Right lobe of liver (tissue), 6 donors: Measurements from ENCODE around the gene JKAMP. TPM values are rescaled to one million over a fixed set of nuclear protein-coding genes. Genes with fewer than 3 reads are reported as not detected.
A peak's percentile ranks its signal among the peaks of the same experiment; 100 is the strongest.

ENCODE experiments used
- ATAC-seq, 4 donors: fragments of 200-7000 bp; cut with Tn5 transposase; one replicate each; pipeline ENCODE4 v1.9.1; 2020; ENCODE audit warnings: mild to moderate bottlenecking in 4 of 4, moderate library complexity in 4 of 4
- DNase-seq, 3 donors: peaks; one replicate each; pipeline ENCODE4 v3.0.0-alpha.2; 2020
- H3K27ac ChIP-seq, 3 donors: fragments of 200-600 bp; one replicate each; pipeline ENCODE4 v1.8.0; 2022
- H3K27me3 ChIP-seq, 2 donors: fragments of 200-600 bp; one replicate each; pipeline ENCODE4 v1.8.0; 2022
- H3K36me3 ChIP-seq, 4 donors: fragments of 200-600 bp; sonication (generic) in 1 of 4; one replicate each; pipeline versions ENCODE4 v1.5.1 to v1.8.0; 2017 to 2022; ENCODE audit warnings: control low read depth in 1 of 4
- H3K4me1 ChIP-seq, 4 donors: fragments of 200-600 bp; sonication (generic) in 1 of 4; one replicate each; pipeline versions ENCODE4 v1.5.1 to v1.8.0; 2017 to 2022; ENCODE audit warnings: control low read depth in 1 of 4
- H3K4me3 ChIP-seq, 3 donors: fragments of 200-600 bp; one replicate each; pipeline ENCODE4 v1.8.0; 2022
- H3K9me3 ChIP-seq, 4 donors: fragments of 200-600 bp; sonication (generic) in 1 of 4; one replicate each; pipeline versions ENCODE4 v1.5.1 to v1.8.0; 2017 to 2022; ENCODE audit warnings: control low read depth in 1 of 4
- POLR2A ChIP-seq: fragments of 450-650 bp; IDR thresholded peaks from one replicate; pipeline ENCODE4 v1.6.1; 2017; ENCODE audit warnings: antibody characterized with exemption, mild to moderate bottlenecking
- WGBS: methylation state at CpG from one replicate; pipeline ENCODE4 v1.1.6; 2018; ENCODE audit warnings: low coverage, low lambda C conversion rate; ENCODE audit not compliant: insufficient coverage; ENCODE audit errors: missing lambda C conversion rate; 5-methylcytosine and 5-hydroxymethylcytosine counted together
- intact Hi-C, 2 donors: fragments of 100-400 bp; cut with DNase I; formaldehyde crosslinking; loops; one replicate each; pipeline versions ENCODE4 v1.11.2 to v1.14.1; 2022
- total RNA-seq, 6 experiments: library from RNA; depleted of rRNA in 2 of 6; stranded (reverse); fragments of >200 nt in 2 of 6; fragmentation: NEBNext Ultra II Directional in 3 of 6; extraction: Animal tissue kit (Norgen Biotek cat#: 25700) in 3 of 6; gene quantifications; one replicate each; pipeline versions ENCODE4 v1.1.0 to v1.2.4, GENCODE V29; 2016 to 2023
- TF ChIP-seq, protein P1 (sequence below), 4 donors: fragments of 200-600 bp in 3 of 4; fragments of 450-650 bp in 1 of 4; IDR thresholded peaks; one replicate each; pipeline versions ENCODE4 v1.5.1 to v1.8.0; 2016 to 2022; ENCODE audit warnings: antibody characterized with exemption in 4 of 4, mild to moderate bottlenecking in 2 of 4
- donor health status: DM: no; HTN: yes; CAD: no.
- donor health status: DM: no; HTN: no; CAD: no.
- donor health status: DM: no; HTN: no; CAD: no.
- donor health status: DM: no; HTN: yes; CAD: no.
- donor health status: DM: no; HTN: yes; CAD: no.

The JKAMP gene
- total RNA-seq, 6 experiments from 2014 or later, result 15.3 to 32.3 (median 16.1) TPM

DNA sequence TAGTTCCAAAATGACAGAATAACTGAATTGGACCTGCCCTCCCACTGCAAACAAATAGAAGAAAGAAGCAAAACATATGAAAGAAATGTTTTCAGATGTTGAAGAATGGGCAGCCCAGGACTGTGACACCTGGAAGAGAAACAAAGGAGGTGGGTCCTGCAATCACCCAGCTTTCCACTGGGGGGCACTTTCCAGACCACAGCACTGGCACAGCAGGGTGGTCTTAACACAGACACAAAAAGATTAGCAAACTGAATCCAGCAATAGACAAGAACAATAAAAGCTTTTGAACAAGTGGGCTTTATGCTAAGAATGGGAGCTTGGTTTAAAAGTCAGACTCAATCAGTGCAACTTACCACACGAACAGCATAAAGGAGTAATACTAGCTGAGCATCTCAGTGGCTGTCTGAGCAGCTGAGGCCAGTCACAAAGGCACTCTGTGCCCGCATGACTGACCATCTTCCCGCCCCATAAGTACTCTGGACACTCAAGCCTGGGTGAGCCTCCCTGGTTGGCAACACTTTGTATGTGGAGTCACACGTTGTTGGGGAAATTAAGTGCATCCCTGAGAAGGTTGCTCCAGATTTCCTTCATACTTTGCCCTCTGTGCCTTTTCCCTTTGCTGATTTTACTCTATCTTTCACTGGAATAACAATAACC, 27.7 kb downstream of the JKAMP start:
- intact Hi-C loops, result no loop called here
- Histone ChIP-seq H3K9me3 (no peaks in the 10 kb centered on the region), H3K27ac (no peak overlapping the region), H3K4me1 (no peaks in the 10 kb centered on the region), H3K27me3 (no peaks in the 10 kb centered on the region), H3K4me3 (no peak overlapping the region), H3K36me3 (no peaks in the 10 kb centered on the region)
- no peak for DNase-seq
- TF ChIP-seq, protein P1, sequence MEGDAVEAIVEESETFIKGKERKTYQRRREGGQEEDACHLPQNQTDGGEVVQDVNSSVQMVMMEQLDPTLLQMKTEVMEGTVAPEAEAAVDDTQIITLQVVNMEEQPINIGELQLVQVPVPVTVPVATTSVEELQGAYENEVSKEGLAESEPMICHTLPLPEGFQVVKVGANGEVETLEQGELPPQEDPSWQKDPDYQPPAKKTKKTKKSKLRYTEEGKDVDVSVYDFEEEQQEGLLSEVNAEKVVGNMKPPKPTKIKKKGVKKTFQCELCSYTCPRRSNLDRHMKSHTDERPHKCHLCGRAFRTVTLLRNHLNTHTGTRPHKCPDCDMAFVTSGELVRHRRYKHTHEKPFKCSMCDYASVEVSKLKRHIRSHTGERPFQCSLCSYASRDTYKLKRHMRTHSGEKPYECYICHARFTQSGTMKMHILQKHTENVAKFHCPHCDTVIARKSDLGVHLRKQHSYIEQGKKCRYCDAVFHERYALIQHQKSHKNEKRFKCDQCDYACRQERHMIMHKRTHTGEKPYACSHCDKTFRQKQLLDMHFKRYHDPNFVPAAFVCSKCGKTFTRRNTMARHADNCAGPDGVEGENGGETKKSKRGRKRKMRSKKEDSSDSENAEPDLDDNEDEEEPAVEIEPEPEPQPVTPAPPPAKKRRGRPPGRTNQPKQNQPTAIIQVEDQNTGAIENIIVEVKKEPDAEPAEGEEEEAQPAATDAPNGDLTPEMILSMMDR (IDR thresholded peaks at IDR 0.05), result peak in 3 of 4 donors; percentile 14 to 28 (median 20)
- no peak for TF ChIP-seq POLR2A
- 83% methylated on average over 1 of the region's 4 CpGs for WGBS
- ATAC-seq, result no peak

DNA sequence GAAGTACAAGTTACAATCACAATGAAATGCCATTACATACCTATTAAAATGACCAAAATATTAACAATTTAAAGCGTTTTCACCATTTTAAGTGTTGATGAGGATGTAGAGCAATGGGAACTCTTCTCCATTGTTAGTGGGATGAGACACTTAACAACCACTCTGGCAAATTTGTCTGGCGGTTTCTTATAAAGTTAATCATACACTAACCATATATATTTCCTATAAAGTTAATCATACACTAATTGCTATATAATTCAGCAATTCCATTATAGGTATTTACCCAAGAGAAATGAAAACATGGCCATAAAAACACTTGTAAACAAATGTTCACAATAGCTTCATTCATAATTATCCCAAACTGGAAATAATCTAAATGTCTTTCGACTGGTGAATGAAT, 35.9 kb downstream of the JKAMP start:
- intact Hi-C loops, result no loop called here
- WGBS, result 72% methylated on average over 3 of the region's 3 CpGs
- no peak for TF ChIP-seq POLR2A
- TF ChIP-seq, protein P1 (IDR thresholded peaks at IDR 0.05), result no peak
- H3K27ac ChIP-seq, result no peak overlapping the region
- DNase-seq (no peak), ATAC-seq (no peak)
- no peaks in the 10 kb centered on the region for H3K36me3 ChIP-seq
- no peaks in the 10 kb centered on the region for H3K9me3 ChIP-seq
- no peak overlapping the region for H3K4me3 ChIP-seq
- H3K4me1 ChIP-seq, result no peaks in the 10 kb centered on the region
- no peaks in the 10 kb centered on the region for H3K27me3 ChIP-seq

DNA sequence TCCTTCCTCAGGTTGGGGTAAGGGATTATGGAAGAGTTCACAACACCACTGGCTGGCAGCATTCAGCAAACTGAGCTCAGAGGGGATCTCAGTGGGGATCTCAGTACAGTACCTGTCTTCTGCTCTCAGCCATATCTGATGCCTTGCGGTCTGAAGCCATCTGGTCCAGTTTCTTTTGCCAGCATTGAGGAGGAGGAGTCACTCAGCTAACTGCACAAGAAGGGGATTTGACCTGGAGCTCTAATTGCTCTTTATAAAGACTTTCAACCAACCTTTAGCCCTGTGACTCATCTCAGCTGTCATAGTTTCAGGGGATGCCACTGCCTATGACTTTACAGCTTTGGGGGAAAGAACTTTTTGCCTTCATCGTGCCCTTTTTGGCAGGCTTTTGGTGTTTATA, 44.9 kb downstream of the JKAMP start:
- intact Hi-C loops, result no loop called here
- no peak overlapping the region for H3K27ac ChIP-seq
- 31% methylated on average over 1 of the region's 2 CpGs for WGBS

DNA sequence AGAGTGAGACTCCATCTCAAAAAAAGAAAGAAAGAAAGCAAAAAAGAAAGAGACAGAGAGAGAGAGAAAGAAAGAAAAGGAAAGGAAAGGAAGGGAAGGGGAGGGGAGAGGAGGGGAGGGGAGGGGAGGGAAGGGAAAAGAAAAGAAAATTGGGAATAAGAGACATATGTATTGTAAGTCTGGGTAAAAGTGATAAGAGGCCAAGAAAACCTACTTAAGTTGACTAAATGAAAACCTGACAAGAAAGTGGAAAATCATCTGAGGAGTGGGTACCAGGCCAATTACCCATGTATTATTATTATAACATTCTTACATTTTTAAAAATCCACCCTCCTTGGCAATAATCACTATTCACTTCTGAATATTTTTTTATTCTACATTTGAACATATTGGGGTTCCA, 46.0 kb downstream of the JKAMP start:
- H3K9me3 ChIP-seq, result peaks cover 0 to 6% (median 0%) of the 10 kb centered on the region in 4 donors
- intact Hi-C loops, result no loop called here
- H3K4me3 ChIP-seq, result no peak overlapping the region
- H3K4me1 ChIP-seq, result no peaks in the 10 kb centered on the region
- H3K36me3 ChIP-seq, result peaks cover 0 to 2% (median 0%) of the 10 kb centered on the region in 4 donors
- DNase-seq (no peak), ATAC-seq (no peak)
- H3K27me3 ChIP-seq, result no peaks in the 10 kb centered on the region
- TF ChIP-seq, protein P1 (IDR thresholded peaks at IDR 0.05), result no peak
- no peak for TF ChIP-seq POLR2A
- no peak overlapping the region for H3K27ac ChIP-seq

More for the DNA sequence above, 44.9 kb downstream of the JKAMP start:
- Histone ChIP-seq H3K9me3 (peaks cover 0 to 6% (median 0%) of the 10 kb centered on the region in 4 donors), H3K4me1 (no peaks in the 10 kb centered on the region), H3K27me3 (no peaks in the 10 kb centered on the region), H3K4me3 (no peak overlapping the region), H3K36me3 (peaks cover 0 to 2% (median 0%) of the 10 kb centered on the region in 4 donors)
- no peak for TF ChIP-seq POLR2A
- TF ChIP-seq, protein P1 (IDR thresholded peaks at IDR 0.05), result no peak
- no peak for ATAC-seq
- no peak for DNase-seq
